Upper lobe of right lung (tissue), 1 donor: ENCODE data around the gene DHX8. TPM values are rescaled to one million over a fixed set of nuclear protein-coding genes. Genes with fewer than 3 reads are reported as not detected.
A peak's percentile ranks its signal among the peaks of the same experiment; 100 is the strongest.
"Not testable (repeated sequence)": the region's sequence is repeated elsewhere in the genome, so short reads cannot be mapped to it uniquely, and the experiment has no call there.

ENCODE experiments used
- ATAC-seq: fragments of 200-7000 bp; cut with Tn5 transposase; one replicate; pipeline ENCODE4 v1.9.1; 2020; ENCODE audit warnings: mild to moderate bottlenecking, moderate library complexity
- DNase-seq: peaks from one replicate; pipeline ENCODE4 v3.0.0-alpha.2; 2020
- H3K27ac ChIP-seq: fragments of 200-600 bp; one replicate; pipeline ENCODE4 v1.8.0; 2022
- H3K27me3 ChIP-seq: fragments of 200-600 bp; one replicate; pipeline ENCODE4 v1.8.0; 2022; ENCODE audit warnings: mild to moderate bottlenecking
- H3K36me3 ChIP-seq: fragments of 200-600 bp; one replicate; pipeline ENCODE4 v1.8.0; 2022
- H3K4me1 ChIP-seq: fragments of 200-600 bp; one replicate; pipeline ENCODE4 v1.8.0; 2022
- H3K4me3 ChIP-seq: fragments of 200-600 bp; one replicate; pipeline ENCODE4 v1.8.0; 2022; ENCODE audit warnings: mild to moderate bottlenecking
- H3K9me3 ChIP-seq: fragments of 200-600 bp; one replicate; pipeline ENCODE4 v1.8.0; 2022
- CTCF ChIP-seq: fragments of 200-600 bp; IDR thresholded peaks from one replicate; pipeline ENCODE4 v1.8.0; 2022; ENCODE audit warnings: antibody characterized with exemption
- intact Hi-C: fragments of 100-400 bp; cut with DNase I; formaldehyde crosslinking; loops from one replicate; pipeline ENCODE4 v1.11.0; 2022
- total RNA-seq: library from RNA; stranded (reverse); fragmentation: NEBNext Ultra II Directional; extraction: Animal tissue kit (Norgen Biotek cat#: 25700); gene quantifications from one replicate; pipeline ENCODE4 v1.2.1, GENCODE V29; 2021
- donor health status: DM: no; HTN: yes; CAD: no; lungs with severe emphysema.

DHX8 gene
- total RNA-seq, 1 donor from 2014 or later: 50.8 TPM

GRCh38 chr17:43456029-43456428 lies 27.7 kb upstream of the DHX8 start:
- intact Hi-C loops: no loop called here
- Histone ChIP-seq H3K4me1 (peaks cover 40% of the 10 kb centered on the region), H3K27ac (peak overlapping the region; percentile 63), H3K9me3 (no peaks in the 10 kb centered on the region), H3K36me3 (no peaks in the 10 kb centered on the region), H3K4me3 (no peak overlapping the region), H3K27me3 (no peaks in the 10 kb centered on the region)
- ATAC-seq: no peak
- no peak for DNase-seq
- no peak for TF ChIP-seq CTCF

- Histone ChIP-seq H3K9me3 (no peaks in the 10 kb centered on the region), H3K27ac (peak overlapping the region; percentile 63), H3K4me1 (peaks cover 40% of the 10 kb centered on the region), H3K27me3 (no peaks in the 10 kb centered on the region), H3K4me3 (no peak overlapping the region), H3K36me3 (no peaks in the 10 kb centered on the region)
- no peak for TF ChIP-seq CTCF
- DNase-seq (no peak), ATAC-seq (peak; percentile 95)
- intact Hi-C loops: no loop called here
Measured at GRCh38 chr17:43456661-43457361, 27.0 kb upstream of the DHX8 start.

GRCh38 chr17:43457362-43457692 lies 26.4 kb upstream of the DHX8 start:
- ATAC-seq: no peak
- no peak for DNase-seq
- H3K4me1 ChIP-seq: peaks cover 40% of the 10 kb centered on the region
- H3K4me3 ChIP-seq: no peak overlapping the region
- peak overlapping the region; percentile 63 for H3K27ac ChIP-seq
- no peaks in the 10 kb centered on the region for H3K27me3 ChIP-seq
- H3K36me3 ChIP-seq: no peaks in the 10 kb centered on the region
- intact Hi-C loops: no loop called here
- no peaks in the 10 kb centered on the region for H3K9me3 ChIP-seq
- TF ChIP-seq CTCF: no peak

- H3K27me3 ChIP-seq, H3K36me3 ChIP-seq, intact Hi-C loops, H3K4me3 ChIP-seq, DNase-seq, H3K27ac ChIP-seq, H3K9me3 ChIP-seq, ATAC-seq: not testable (repeated sequence)
- H3K4me1 ChIP-seq: peaks cover 31% of the 10 kb centered on the region
Measured at GRCh38 chr17:43459878-43460277, 23.9 kb upstream of the DHX8 start.

GRCh38 chr17:43461185-43461584 lies 22.6 kb upstream of the DHX8 start:
- peaks cover 27% of the 10 kb centered on the region for H3K4me1 ChIP-seq
- intact Hi-C loops: no loop called here
- no peaks in the 10 kb centered on the region for H3K27me3 ChIP-seq
- no peak for ATAC-seq
- H3K36me3 ChIP-seq: no peaks in the 10 kb centered on the region
- H3K9me3 ChIP-seq: no peaks in the 10 kb centered on the region
- TF ChIP-seq CTCF: no peak
- H3K4me3 ChIP-seq: no peak overlapping the region
- no peak for DNase-seq
- no peak overlapping the region for H3K27ac ChIP-seq

- H3K4me3 ChIP-seq, DNase-seq, intact Hi-C loops, ATAC-seq, H3K9me3 ChIP-seq, H3K27ac ChIP-seq, H3K36me3 ChIP-seq, H3K27me3 ChIP-seq: not testable (repeated sequence)
- peaks cover 17% of the 10 kb centered on the region for H3K4me1 ChIP-seq
Measured at GRCh38 chr17:43462569-43462968, 21.2 kb upstream of the DHX8 start.

GRCh38 chr17:43463241-43463640 lies 20.5 kb upstream of the DHX8 start:
- H3K4me3 ChIP-seq: no peak overlapping the region
- intact Hi-C loops: no loop called here
- H3K27ac ChIP-seq: no peak overlapping the region
- no peaks in the 10 kb centered on the region for H3K36me3 ChIP-seq
- ATAC-seq (no peak), DNase-seq (no peak)
- H3K27me3 ChIP-seq: no peaks in the 10 kb centered on the region
- no peak for TF ChIP-seq CTCF
- H3K9me3 ChIP-seq: no peaks in the 10 kb centered on the region
- H3K4me1 ChIP-seq: peaks cover 10% of the 10 kb centered on the region
